GM18508 (cell line): ENCODE measurements around the gene TEX22.

Source experiments
- ATAC-seq: cut with Tn5 transposase; IDR thresholded peaks from one replicate; pipeline ENCODE4 v1.9.1; 2021; ENCODE audit warnings: moderate number of reproducible peaks; ENCODE audit not compliant: insufficient read depth, unreplicated experiment

The TEX22 gene

GRCh38 chr14:105436891-105437722 is 38.8 kb downstream of the TEX22 start:
- ATAC-seq = no peak

GRCh38 chr14:105437723-105438500 is 39.6 kb downstream of the TEX22 start:
- no peak for ATAC-seq

DNA sequence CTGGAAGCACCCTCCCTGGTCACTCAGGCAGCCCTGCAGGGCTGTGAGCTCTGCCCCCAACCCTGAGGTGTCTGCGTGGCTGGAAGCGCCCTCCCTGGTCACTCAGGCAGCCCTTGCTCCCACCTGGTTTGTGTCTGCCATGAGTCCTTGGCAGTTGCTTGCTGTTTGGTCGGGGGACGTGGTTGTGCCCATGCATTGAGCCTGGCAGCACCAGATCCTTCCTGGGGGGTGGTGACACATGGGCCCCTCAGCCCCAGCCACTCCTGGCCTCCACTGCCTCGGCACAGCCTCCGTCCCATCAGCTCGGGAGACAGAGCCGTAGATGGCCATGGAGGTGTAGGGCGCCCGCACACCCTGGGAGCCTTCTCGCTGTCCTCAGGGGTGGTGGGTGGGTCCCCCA is 40.8 kb downstream of the TEX22 start:
- no peak for ATAC-seq

DNA sequence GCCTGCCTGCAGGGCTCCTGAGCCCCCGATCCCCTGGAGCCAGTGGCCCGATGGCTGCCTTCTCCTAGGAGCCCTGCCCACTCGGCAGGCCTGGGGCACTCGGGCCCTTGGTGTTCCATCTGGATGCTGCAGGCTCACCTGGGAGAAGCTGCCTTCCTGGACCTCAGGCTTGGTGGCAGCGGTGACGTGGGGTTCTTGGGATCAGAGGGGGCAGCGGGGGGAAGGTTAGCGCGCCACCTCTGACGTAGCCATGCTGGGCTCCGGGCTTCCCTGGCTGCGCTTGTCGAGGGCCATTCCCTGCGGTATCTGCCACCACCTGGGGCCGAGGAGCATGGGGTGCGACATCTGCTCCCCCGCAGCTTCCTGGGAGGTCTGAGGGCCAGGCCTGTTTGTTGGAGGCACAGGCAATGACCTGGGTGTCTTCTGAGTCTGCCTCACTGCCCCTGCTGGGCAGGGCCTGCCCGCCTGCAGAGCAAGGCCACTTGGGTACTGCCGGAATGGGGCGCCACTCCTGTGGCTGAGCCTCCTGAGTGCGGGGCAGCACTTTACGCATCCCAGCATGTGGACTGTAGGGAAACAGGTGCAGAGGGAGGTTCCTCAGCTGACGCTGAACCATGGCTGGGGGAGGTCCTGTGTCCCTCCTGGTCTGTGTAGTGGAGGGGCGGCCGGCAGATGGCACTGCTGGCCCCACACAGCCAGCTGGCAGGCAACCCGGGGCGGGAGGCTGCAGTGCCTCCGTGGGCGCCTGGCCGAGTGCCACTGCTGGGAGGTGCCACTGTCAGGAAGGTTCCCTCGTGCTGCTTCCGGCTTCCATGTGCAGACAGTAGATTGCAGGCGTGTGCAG is 41.6 kb downstream of the TEX22 start:
- ATAC-seq = no peak

DNA sequence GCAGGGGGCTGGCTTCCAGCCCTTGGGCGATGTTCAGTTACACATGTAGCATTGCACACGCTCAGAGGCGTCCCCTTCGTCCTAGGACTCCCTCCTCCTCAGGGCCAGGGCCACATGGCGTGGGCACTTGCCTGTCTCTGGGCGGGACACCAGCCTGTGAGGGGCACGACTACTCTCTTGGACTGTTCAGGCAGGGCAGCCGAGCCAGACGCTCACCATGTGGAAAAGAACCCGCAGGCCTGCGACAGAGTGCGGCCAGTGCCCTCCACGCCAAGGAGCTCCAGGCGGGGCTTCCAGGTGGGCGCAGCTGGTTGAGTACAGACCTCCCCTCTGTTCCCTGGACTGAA is 42.2 kb downstream of the TEX22 start:
- no peak for ATAC-seq

DNA sequence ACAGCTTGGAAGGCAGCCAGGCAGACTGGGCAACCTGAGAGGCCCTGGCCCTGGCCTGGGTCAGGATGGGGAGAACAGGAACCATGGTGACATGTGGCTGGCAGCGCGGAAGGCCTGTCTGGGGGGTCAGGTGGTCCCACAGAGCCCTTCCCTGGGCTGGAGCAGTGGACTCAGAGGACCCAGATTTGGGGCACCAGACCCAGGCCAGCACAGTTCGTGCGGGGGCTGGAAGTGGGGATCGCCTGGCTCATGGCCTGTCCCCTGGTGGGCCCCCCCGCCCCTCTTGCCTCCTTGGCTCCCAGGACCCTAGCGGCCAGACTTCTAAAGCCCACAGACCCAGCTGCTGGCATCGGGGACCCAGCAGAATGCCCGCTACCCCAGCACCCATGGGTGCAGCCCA is 42.7 kb downstream of the TEX22 start:
- no peak for ATAC-seq

- ATAC-seq = no peak
These were observed 43.8 kb downstream of the TEX22 start for GRCh38 chr14:105442125-105442524.

GRCh38 chr14:105442834-105443233 is 44.5 kb downstream of the TEX22 start:
- no peak for ATAC-seq

DNA sequence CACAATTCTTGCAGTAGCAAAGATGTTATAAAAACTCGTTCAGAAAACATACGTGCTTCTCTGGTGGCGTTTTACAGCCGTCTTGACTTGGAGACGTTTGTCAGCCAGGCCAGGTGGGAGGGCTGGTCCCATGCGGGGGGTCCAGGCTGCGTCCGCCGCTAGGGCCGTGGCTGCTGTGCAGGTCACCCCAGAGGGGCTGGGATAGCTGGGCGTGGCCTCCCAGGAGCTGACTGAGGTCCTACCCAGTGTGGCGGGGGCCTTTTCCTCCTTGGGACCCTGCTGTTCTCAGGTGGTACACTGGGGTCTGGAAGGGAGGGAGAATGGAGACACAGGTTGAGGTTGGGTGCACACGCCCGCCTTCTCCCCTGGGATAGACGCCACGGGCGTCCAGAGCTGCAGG is 46.5 kb downstream of the TEX22 start:
- no peak for ATAC-seq

- no peak for ATAC-seq
These were observed 47.0 kb downstream of the TEX22 start for GRCh38 chr14:105445290-105445689.

DNA sequence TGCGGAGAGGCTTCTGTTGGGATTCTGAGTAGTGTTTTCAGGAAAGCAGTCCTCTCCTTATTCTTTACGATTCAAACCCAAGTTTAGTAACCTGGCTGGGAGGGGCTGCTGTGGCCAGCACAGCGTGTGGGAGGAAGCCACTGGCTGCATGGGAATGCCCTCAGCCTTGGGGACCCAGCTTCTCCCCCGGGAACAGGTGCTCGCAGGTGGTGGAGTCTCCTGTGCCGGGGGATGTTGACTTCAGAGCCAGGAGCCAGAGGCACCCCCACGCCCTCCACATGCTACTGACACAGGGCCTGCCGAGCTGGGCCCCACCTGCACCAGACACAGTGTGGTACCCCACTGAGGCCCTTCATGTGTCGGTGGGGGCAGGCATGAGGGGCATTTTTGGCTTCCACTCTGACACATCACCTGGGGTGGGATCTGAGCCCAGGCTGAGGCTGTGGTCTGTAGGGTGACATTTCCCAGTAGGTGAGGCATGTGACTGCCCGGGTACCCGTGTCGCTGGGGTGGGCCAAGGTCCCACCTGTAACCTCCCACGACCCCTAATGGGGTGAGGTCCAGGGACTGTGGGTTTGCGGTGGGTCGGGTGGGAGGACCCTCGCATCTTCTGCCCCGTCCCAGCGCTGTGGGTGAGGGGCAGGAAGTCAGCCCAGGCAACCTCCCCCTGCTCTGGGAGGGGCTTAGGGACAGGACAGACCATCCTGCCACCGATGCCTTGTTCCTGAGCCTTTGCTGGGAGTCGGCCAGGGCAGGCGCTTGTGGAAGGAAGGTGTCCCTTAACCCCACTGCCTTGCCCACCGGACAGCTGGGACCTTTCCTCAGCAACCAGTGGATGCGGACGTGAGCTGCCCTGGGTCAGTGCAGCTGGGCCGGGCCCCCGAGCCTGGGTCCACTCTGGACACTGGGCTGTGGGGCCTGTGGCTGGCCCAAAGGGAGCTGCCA is 47.8 kb downstream of the TEX22 start:
- no peak for ATAC-seq

GRCh38 chr14:105446971-105447370 is 48.6 kb downstream of the TEX22 start:
- ATAC-seq = no peak

- no peak for ATAC-seq
These were observed 49.6 kb downstream of the TEX22 start for GRCh38 chr14:105447651-105448640.

DNA sequence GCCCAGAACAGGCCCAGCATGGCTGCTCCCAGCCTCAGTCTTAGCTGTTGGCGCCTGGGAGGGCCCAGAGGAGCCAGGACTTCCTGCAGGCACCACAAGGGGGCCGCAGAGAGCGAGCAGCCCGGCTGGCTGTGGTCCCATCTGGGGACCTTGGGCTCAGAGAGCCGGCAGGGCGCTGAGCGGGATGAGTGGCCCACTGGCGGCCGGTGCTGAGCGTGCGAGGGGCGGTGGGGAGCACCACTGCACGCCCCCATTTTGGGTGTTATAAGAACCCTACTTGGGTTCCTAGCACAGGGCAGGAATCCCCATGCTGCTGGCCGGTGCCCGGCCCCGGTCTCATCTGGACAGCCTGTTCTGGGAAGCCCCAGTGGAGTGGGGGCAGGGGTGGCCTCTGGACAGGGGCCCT is 50.4 kb downstream of the TEX22 start:
- no peak for ATAC-seq

GRCh38 chr14:105449276-105450122 is 51.2 kb downstream of the TEX22 start:
- ATAC-seq = no peak

- no peak for ATAC-seq
These were observed 51.8 kb downstream of the TEX22 start for GRCh38 chr14:105450123-105450505.

DNA sequence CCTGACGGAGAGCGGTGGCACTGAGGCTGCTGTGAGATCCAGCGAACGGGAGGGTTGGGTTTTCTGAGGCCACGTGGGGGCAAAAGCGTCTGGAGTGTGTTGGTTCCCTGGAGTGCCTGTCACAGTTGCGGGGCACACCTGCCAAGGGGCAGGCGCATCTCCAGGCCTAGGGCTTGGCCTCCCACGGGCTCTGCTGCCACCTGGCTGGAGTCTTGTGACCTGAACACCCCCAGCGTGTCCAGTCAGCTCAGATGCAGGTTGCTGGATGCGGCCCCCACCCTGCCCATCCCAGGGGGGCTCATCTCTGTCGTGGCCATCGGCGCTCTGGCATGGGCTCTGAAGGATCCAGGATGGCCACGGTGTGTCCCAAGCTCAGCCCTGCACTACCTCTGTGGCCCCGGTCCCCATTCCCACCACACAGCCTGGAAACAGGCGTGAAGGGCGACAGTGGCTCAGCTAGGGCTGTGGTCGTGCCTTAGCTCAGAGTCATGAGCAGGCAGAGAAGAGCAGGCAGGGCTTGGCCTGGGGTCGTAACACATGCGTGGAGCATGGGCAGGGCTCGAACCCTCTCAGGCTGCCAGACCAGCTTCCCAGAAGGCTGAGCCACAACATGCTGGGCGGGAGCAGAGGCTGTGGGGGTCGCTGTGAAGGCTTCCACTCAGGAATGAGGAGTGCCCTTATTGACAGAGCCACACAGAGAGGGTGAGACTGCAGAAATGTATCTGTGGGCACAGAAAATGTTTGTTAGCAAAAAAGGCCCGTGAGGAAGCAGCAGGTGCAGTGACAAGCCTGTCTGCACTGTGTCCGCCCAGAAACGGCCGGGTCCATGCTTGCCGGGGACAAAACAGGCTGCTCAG is 52.8 kb downstream of the TEX22 start:
- no peak for ATAC-seq
